Neuronal stem cell (in vitro differentiated cells): ENCODE data around the gene MRPL18.
"Not testable (repeated sequence)": the region's sequence is repeated elsewhere in the genome, so short reads cannot be mapped to it uniquely, and the experiment has no call there.

Source experiments
- DNase-seq: peaks from one replicate; pipeline ENCODE4 v3.0.0-alpha.2; 2013; ENCODE audit warnings: low spot score
- H2AFZ ChIP-seq: one replicate; pipeline ENCODE4 v1.6.1; 2013; ENCODE audit warnings: mild to moderate bottlenecking, low read length, inconsistent platforms
- H2AK5ac ChIP-seq: 2 replicates; pipeline ENCODE4 v1.6.1; 2013; ENCODE audit warnings: low read depth, mild to moderate bottlenecking, inconsistent platforms, low read length, moderate library complexity, mixed read lengths
- H2BK120ac ChIP-seq: 2 replicates; pipeline ENCODE4 v1.6.1; 2013; ENCODE audit warnings: low read depth, mild to moderate bottlenecking, inconsistent platforms, low read length, moderate library complexity, mixed read lengths
- H2BK12ac ChIP-seq: one replicate; pipeline ENCODE4 v1.6.1; 2013; ENCODE audit warnings: low read length, inconsistent platforms
- H2BK15ac ChIP-seq: 2 replicates; pipeline ENCODE4 v1.6.1; 2013; ENCODE audit warnings: mild to moderate bottlenecking, low read length, inconsistent platforms, mixed read lengths
- H2BK5ac ChIP-seq: one replicate; pipeline ENCODE4 v1.6.1; 2013; ENCODE audit warnings: inconsistent platforms, mild to moderate bottlenecking, low read length, moderate library complexity
- H3K14ac ChIP-seq: one replicate; pipeline ENCODE4 v1.6.1; 2013; ENCODE audit warnings: low read length, inconsistent platforms
- H3K18ac ChIP-seq: 2 replicates; pipeline ENCODE4 v1.6.1; 2013; ENCODE audit warnings: low read length, inconsistent platforms
- H3K23ac ChIP-seq: 2 replicates; pipeline ENCODE4 v1.6.1; 2013; ENCODE audit warnings: low read depth, mild to moderate bottlenecking, mixed read lengths, low read length, inconsistent platforms; ENCODE audit not compliant: poor library complexity
- H3K27ac ChIP-seq: replicated peaks from 3 replicates; pipeline ENCODE4 v1.5.1; 2013; ENCODE audit warnings: low read length, inconsistent platforms
- H3K27me3 ChIP-seq, 3 experiments: 2 replicates each; pipeline ENCODE4 v1.6.1; 2013; ENCODE audit warnings: low read length in 3 of 3, mild to moderate bottlenecking in 2 of 3, inconsistent platforms in 1 of 3, low read depth in 1 of 3, mixed read lengths in 1 of 3, moderate library complexity in 1 of 3; ENCODE audit not compliant: control insufficient read depth in 3 of 3, insufficient read depth in 3 of 3
- H3K36me3 ChIP-seq, 2 donors: replicated peaks in 1 of 2; 2 replicates each; pipeline ENCODE4 v1.6.1; 2013; ENCODE audit warnings: low read length in 2 of 2; ENCODE audit not compliant: control insufficient read depth in 2 of 2, insufficient read depth in 2 of 2
- H3K4ac ChIP-seq: 2 replicates; pipeline ENCODE4 v1.6.1; 2013; ENCODE audit warnings: inconsistent platforms, mild to moderate bottlenecking, low read length, moderate library complexity
- H3K4me1 ChIP-seq, 2 donors: 1 replicate in 1 of 2; 2 replicates in 1 of 2; pipeline ENCODE4 v1.6.1; 2013; ENCODE audit warnings: low read length in 2 of 2, low read depth in 1 of 2; ENCODE audit not compliant: control insufficient read depth in 2 of 2, insufficient read depth in 1 of 2
- H3K4me2 ChIP-seq: one replicate; pipeline ENCODE4 v1.6.1; 2013; ENCODE audit warnings: mild to moderate bottlenecking, low read length, inconsistent platforms; ENCODE audit not compliant: insufficient read depth, poor library complexity, severe bottlenecking
- H3K4me3 ChIP-seq, 2 donors: 2 replicates each; pipeline ENCODE4 v1.5.1; 2013; ENCODE audit warnings: low read length in 2 of 2, mild to moderate bottlenecking in 2 of 2, inconsistent platforms in 1 of 2, moderate library complexity in 1 of 2
- H3K79me1 ChIP-seq: one replicate; pipeline ENCODE4 v1.6.1; 2013; ENCODE audit warnings: low read depth, mild to moderate bottlenecking, inconsistent platforms, low read length, moderate library complexity
- H3K9ac ChIP-seq: one replicate; pipeline ENCODE4 v1.6.1; 2013; ENCODE audit warnings: mild to moderate bottlenecking, low read depth, low read length, inconsistent platforms; ENCODE audit not compliant: poor library complexity
- H3K9me3 ChIP-seq, 2 donors: replicated peaks in 1 of 2; 2 replicates each; pipeline versions ENCODE3 to v1.6.1; 2013; ENCODE audit warnings: low read length in 2 of 2, mild to moderate bottlenecking in 2 of 2, inconsistent platforms in 1 of 2, low read depth in 1 of 2, mixed read lengths in 1 of 2, moderate library complexity in 1 of 2; ENCODE audit not compliant: control insufficient read depth in 2 of 2, insufficient read depth in 1 of 2
- H4K8ac ChIP-seq: one replicate; pipeline ENCODE4 v1.6.1; 2013; ENCODE audit warnings: low read depth, mild to moderate bottlenecking, inconsistent platforms, low read length, moderate library complexity
- H4K91ac ChIP-seq: one replicate; pipeline ENCODE4 v1.6.1; 2013; ENCODE audit warnings: low read length, low read depth, mild to moderate bottlenecking, inconsistent platforms; ENCODE audit not compliant: poor library complexity
- WGBS, 2 donors: extraction: QIAGEN DNeasy Blood & Tissue Kit; methylation state at CpG; one replicate each; pipeline ENCODE4 v1.1.7; 2013; ENCODE audit warnings: missing lambda C conversion rate in 2 of 2, mixed read lengths in 1 of 2; ENCODE audit not compliant: insufficient read length in 2 of 2, insufficient replicate concordance in 1 of 2; ENCODE audit errors: extremely low coverage in 2 of 2; 5-methylcytosine and 5-hydroxymethylcytosine counted together

The MRPL18 gene

GRCh38 chr6:159816775-159817174 is 26.5 kb downstream of the MRPL18 start:
- not testable (repeated sequence) for H3K9me3 ChIP-seq, H3K9ac ChIP-seq, H3K18ac ChIP-seq, H2BK5ac ChIP-seq, H4K91ac ChIP-seq, H2AK5ac ChIP-seq, H2BK15ac ChIP-seq, H3K36me3 ChIP-seq, H3K27me3 ChIP-seq, H3K4ac ChIP-seq, H3K79me1 ChIP-seq, H3K4me1 ChIP-seq, H3K4me3 ChIP-seq, H2AFZ ChIP-seq, H3K23ac ChIP-seq, H2BK120ac ChIP-seq, H3K27ac ChIP-seq, H3K4me2 ChIP-seq, H4K8ac ChIP-seq, H3K14ac ChIP-seq, DNase-seq, H2BK12ac ChIP-seq
- no CpG with 5 or more reads among the region's 3 CpGs for whole genome bisulfite sequencing, 2 donors

GRCh38 chr6:159817951-159818739 is 27.9 kb downstream of the MRPL18 start:
- Histone ChIP-seq H3K4ac (no peak overlapping the region), H2BK5ac (no peak overlapping the region), H4K8ac (no peak overlapping the region), H3K27ac (no peak overlapping the region), H3K18ac (no peak overlapping the region), H2BK120ac (no peak overlapping the region), H3K23ac (no peak overlapping the region), H3K14ac (no peak overlapping the region), H3K36me3 (no peaks in the 10 kb centered on the region), H3K4me1 (peaks cover 8% of the 10 kb centered on the region in 2 donors), H3K9me3 (no peaks in the 10 kb centered on the region), H2BK12ac (no peak overlapping the region), H2AK5ac (no peak overlapping the region), H2AFZ (no peak overlapping the region), H4K91ac (no peak overlapping the region), H2BK15ac (no peak overlapping the region), H3K4me3 (no peak overlapping the region), H3K27me3 (peaks cover 0 to 3% (median 0%) of the 10 kb centered on the region in 3 experiments), H3K9ac (no peak overlapping the region), H3K79me1 (no peaks in the 10 kb centered on the region), H3K4me2 (no peak overlapping the region)
- no CpG with 5 or more reads among the region's 23 CpGs for WGBS, 2 donors
- DNase-seq = no peak

- Histone ChIP-seq H2BK5ac (no peak overlapping the region), H3K9ac (no peak overlapping the region), H2AFZ (peak overlapping the region; percentile 87), H3K18ac (peak overlapping the region; percentile 0), H2AK5ac (no peak overlapping the region), H3K27me3 (peaks cover 0 to 6% (median 0%) of the 10 kb centered on the region in 3 experiments), H2BK12ac (no peak overlapping the region), H3K4me1 (peaks cover 8% of the 10 kb centered on the region in 2 donors), H3K23ac (peak overlapping the region; percentile 82), H3K14ac (no peak overlapping the region), H3K4me2 (no peak overlapping the region), H4K91ac (no peak overlapping the region), H3K36me3 (no peaks in the 10 kb centered on the region), H2BK120ac (no peak overlapping the region), H4K8ac (no peak overlapping the region), H3K4me3 (no peak overlapping the region), H3K27ac (no peak overlapping the region), H3K4ac (no peak overlapping the region), H3K9me3 (no peaks in the 10 kb centered on the region), H3K79me1 (no peaks in the 10 kb centered on the region), H2BK15ac (no peak overlapping the region)
- WGBS, 2 donors = no CpG with 5 or more reads among the region's 16 CpGs
- no peak for DNase-seq
Observed at GRCh38 chr6:159819098-159819497, 28.8 kb downstream of the MRPL18 start.

GRCh38 chr6:159819932-159820640 is 29.8 kb downstream of the MRPL18 start:
- no peak for DNase-seq
- H2BK15ac ChIP-seq = no peak overlapping the region
- no peak overlapping the region for H2BK5ac ChIP-seq
- peak overlapping the region; percentile 9 for H2AK5ac ChIP-seq
- H3K27ac ChIP-seq = no peak overlapping the region
- H2BK120ac ChIP-seq = peak overlapping the region; percentile 55
- H4K8ac ChIP-seq = peak overlapping the region; percentile 52
- peaks cover 8% of the 10 kb centered on the region in 2 donors for H3K4me1 ChIP-seq
- H2BK12ac ChIP-seq = peak overlapping the region; percentile 50
- no peak overlapping the region for H3K4ac ChIP-seq
- H3K9ac ChIP-seq = peak overlapping the region; percentile 45
- no peaks in the 10 kb centered on the region for H3K9me3 ChIP-seq
- H3K4me3 ChIP-seq = peak overlapping the region in 1 of 2 donors; percentile 19
- H3K14ac ChIP-seq = no peak overlapping the region
- no peak overlapping the region for H4K91ac ChIP-seq
- H3K4me2 ChIP-seq = no peak overlapping the region
- peaks cover 0 to 6% (median 0%) of the 10 kb centered on the region in 3 experiments for H3K27me3 ChIP-seq
- peak overlapping the region; percentile 87 for H2AFZ ChIP-seq
- no CpG with 5 or more reads among the region's 28 CpGs for WGBS, 2 donors
- H3K23ac ChIP-seq = peak overlapping the region; percentile 8
- H3K79me1 ChIP-seq = no peaks in the 10 kb centered on the region
- H3K36me3 ChIP-seq = no peaks in the 10 kb centered on the region
- no peak overlapping the region for H3K18ac ChIP-seq
